ENCODE results near the gene CACNA2D1.
"Not testable (repeated sequence)": the region's sequence is repeated elsewhere in the genome, so short reads cannot be mapped to it uniquely, and the experiment has no call there.

CACNA2D1 gene

GRCh38 chr7:82158327-82158726 lies 285.2 kb downstream of the CACNA2D1 start:
- ATAC-seq, result no peak

GRCh38 chr7:82156893-82157292 lies 286.7 kb downstream of the CACNA2D1 start:
- no peak for ATAC-seq

GRCh38 chr7:82156168-82156567 lies 287.4 kb downstream of the CACNA2D1 start:
- no peak for ATAC-seq

- no peak for ATAC-seq
Observed at GRCh38 chr7:82154728-82155127, 288.8 kb downstream of the CACNA2D1 start.

- no peak for ATAC-seq
Observed at GRCh38 chr7:82153776-82154175, 289.8 kb downstream of the CACNA2D1 start.

GRCh38 chr7:82152858-82153257 lies 290.7 kb downstream of the CACNA2D1 start:
- no peak for ATAC-seq

GRCh38 chr7:82146491-82146890 lies 297.1 kb downstream of the CACNA2D1 start:
- no peak for ATAC-seq

- no peak for ATAC-seq
Observed at GRCh38 chr7:82142263-82142864, 301.2 kb downstream of the CACNA2D1 start.

- no peak for ATAC-seq
Observed at GRCh38 chr7:82141427-82141826, 302.1 kb downstream of the CACNA2D1 start.

- ATAC-seq, result not testable (repeated sequence)
Observed at GRCh38 chr7:82140608-82141007, 303.0 kb downstream of the CACNA2D1 start.

- no peak for ATAC-seq
Observed at GRCh38 chr7:82131215-82131614, 312.4 kb downstream of the CACNA2D1 start.

GRCh38 chr7:82129091-82129490 lies 314.5 kb downstream of the CACNA2D1 start:
- no peak for ATAC-seq

GRCh38 chr7:82128546-82128945 lies 315.0 kb downstream of the CACNA2D1 start:
- no peak for ATAC-seq

- no peak for ATAC-seq
Observed at GRCh38 chr7:82126576-82126975, 317.0 kb downstream of the CACNA2D1 start.

GRCh38 chr7:82124445-82124844 lies 319.1 kb downstream of the CACNA2D1 start:
- ATAC-seq, result no peak

GRCh38 chr7:82122275-82122674 lies 321.3 kb downstream of the CACNA2D1 start:
- ATAC-seq, result no peak

GRCh38 chr7:82114237-82114636 lies 329.3 kb downstream of the CACNA2D1 start:
- no peak for ATAC-seq

GRCh38 chr7:82110146-82110840 lies 333.3 kb downstream of the CACNA2D1 start:
- ATAC-seq, result no peak

- ATAC-seq, result no peak
Observed at GRCh38 chr7:82109288-82109687, 334.3 kb downstream of the CACNA2D1 start.

GRCh38 chr7:82106201-82106600 lies 337.4 kb downstream of the CACNA2D1 start:
- ATAC-seq, result no peak

GRCh38 chr7:82105463-82105862 lies 338.1 kb downstream of the CACNA2D1 start:
- ATAC-seq, result no peak

GRCh38 chr7:82098414-82098813 lies 345.2 kb downstream of the CACNA2D1 start:
- ATAC-seq, result no peak

- ATAC-seq, result no peak
Observed at GRCh38 chr7:82091126-82091684, 352.4 kb downstream of the CACNA2D1 start.

- ATAC-seq, result no peak
Observed at GRCh38 chr7:82087099-82087498, 356.5 kb downstream of the CACNA2D1 start.
